RWPE1 (cell line): ENCODE data around the gene CHKA.

Experiments used
- CTCF ChIA-PET: fragments of 350-600 bp; sonication (Branson Sonifier 250); formaldehyde crosslinking; extraction: SDS; loops from one replicate; lab custom pipeline; 2021; lab: Yijun Ruan, JAX
- POLR2A ChIA-PET: fragments of 400-600 bp; formaldehyde crosslinking; extraction: SDS; loops from one replicate; lab custom pipeline; 2020; ENCODE audit warnings: antibody characterized with exemption; ENCODE audit not compliant: low non-redundant PET; lab: Yijun Ruan, JAX
- DNase-seq: peaks from one replicate; pipeline ENCODE4 v3.0.0; 2012; ENCODE audit warnings: low spot score
- H3K27ac ChIP-seq: fragments of 450-650 bp; 2 replicates; pipeline ENCODE4 v1.5.1; 2017
- TF ChIP-seq, protein P1 (sequence below): fragments of 450-650 bp; conservative IDR thresholded peaks from 2 replicates; pipeline ENCODE4 v1.5.1; 2017; ENCODE audit warnings: low read depth, mild to moderate bottlenecking

Gene CHKA

DNA sequence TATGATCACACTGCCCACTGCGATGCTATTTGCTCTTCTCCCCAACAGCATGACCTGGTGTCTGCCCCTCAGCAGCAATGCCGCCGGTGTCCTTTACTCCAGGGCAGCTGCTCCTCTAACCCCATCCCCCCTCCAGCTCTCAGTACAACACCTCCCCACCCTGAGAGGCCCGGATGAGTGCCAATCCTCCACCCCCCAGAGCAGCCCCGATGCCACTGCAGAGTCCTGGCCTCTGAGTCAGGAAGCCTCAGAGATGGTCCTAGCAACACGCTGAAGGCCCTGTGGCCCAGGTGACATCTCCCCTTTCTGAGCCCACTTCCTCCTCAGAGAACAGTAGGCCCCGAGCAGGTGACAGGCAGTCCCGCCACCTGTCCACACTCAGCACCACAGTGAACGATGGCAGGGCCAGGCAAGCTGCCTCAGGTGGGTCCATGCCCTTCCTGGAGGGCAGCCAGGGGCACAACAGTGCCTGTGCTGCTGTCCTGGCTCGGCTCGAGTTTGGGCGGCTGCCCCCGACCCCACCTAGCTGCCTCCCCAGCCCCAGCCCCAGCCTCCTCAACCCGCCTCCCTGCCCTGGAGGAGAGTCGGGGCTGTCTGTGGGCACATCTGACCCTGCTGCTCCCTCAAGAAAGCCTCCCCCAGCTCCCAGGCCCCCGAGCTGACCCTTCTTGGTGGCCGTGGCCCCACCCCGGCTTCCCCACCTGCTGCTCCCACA is 94.6 kb downstream of the CHKA start:
- no peak for DNase-seq
- peak overlapping the region; percentile 82 for H3K27ac ChIP-seq
- TF ChIP-seq, protein P1, sequence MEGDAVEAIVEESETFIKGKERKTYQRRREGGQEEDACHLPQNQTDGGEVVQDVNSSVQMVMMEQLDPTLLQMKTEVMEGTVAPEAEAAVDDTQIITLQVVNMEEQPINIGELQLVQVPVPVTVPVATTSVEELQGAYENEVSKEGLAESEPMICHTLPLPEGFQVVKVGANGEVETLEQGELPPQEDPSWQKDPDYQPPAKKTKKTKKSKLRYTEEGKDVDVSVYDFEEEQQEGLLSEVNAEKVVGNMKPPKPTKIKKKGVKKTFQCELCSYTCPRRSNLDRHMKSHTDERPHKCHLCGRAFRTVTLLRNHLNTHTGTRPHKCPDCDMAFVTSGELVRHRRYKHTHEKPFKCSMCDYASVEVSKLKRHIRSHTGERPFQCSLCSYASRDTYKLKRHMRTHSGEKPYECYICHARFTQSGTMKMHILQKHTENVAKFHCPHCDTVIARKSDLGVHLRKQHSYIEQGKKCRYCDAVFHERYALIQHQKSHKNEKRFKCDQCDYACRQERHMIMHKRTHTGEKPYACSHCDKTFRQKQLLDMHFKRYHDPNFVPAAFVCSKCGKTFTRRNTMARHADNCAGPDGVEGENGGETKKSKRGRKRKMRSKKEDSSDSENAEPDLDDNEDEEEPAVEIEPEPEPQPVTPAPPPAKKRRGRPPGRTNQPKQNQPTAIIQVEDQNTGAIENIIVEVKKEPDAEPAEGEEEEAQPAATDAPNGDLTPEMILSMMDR = no peak
- ChIA-PET CTCF (interaction anchor here (0.8 kb wide), 1 partner anchor 33 kb away, joined by 3 read pairs; no protein-coding TSS in a partner anchor), POLR2A (no interaction called here)

DNA sequence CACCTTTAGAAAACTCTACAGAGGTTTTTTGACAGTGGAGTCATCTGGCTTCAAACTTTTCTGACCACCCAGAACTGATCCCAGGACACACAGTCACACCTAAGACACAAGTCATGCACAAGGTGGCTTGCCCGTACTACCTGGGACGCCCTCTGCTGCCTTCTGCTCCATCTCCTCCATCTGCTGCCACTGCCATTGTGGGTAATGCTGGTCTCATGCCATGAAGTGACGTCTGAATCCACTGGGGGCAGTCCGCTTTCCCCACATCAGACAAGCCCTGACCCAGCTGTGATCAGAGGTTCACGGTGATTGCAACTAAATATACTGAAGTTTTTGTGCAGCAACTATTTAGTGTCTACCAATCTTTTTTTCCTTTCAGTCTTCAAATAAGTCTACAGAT is 96.1 kb downstream of the CHKA start:
- ChIA-PET CTCF (interaction anchor here (0.7 to 1.3 kb wide), 2 partner anchors 16 to 272 kb away, joined by 3 to 15 read pairs; no protein-coding TSS in a partner anchor), POLR2A (no interaction called here)
- no peak for DNase-seq
- peak overlapping the region; percentile 82 for H3K27ac ChIP-seq
- TF ChIP-seq, protein P1 = no peak

DNA sequence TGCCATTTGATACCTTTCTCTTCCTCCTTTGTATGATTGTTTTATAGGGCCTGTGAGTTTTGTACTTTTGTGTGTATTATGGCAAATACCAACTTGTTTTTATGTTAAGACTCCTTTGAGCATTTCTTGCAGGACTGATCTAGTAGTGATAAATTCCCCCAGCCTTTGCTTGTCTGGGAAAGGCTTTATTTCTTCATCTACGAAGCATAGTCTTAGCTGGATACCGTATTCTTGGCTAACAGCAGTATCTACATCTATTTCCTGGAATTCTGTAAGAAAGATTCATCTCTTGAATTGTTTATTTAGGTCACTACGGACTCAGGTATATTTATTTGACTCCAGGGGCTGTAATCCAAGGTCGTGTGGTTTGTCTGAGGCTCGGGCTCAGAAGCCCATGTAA is 96.7 kb downstream of the CHKA start:
- no peak for DNase-seq
- TF ChIP-seq, protein P1 = no peak
- ChIA-PET CTCF (interaction anchor here (1.3 kb wide), 1 partner anchor 15 kb away, joined by 15 read pairs; no protein-coding TSS in a partner anchor), POLR2A (no interaction called here)
- H3K27ac ChIP-seq = peak overlapping the region; percentile 82

DNA sequence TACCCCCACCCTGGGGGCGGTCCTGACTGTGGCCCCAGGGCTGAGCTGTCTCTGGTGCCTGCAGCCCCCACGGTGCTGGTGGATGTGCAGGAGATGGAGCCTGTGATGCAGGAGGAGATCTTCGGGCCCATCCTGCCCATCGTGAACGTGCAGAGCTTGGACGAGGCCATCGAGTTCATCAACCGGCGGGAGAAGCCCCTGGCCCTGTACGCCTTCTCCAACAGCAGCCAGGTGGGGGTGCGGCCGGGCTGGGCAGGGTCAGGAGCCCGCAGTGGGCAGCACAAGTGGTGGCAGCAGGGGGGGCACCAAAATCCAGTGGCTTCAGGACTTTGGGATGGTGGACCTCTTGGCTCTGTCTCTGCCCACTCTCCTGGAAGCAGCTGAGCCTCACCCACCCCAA is 98.7 kb downstream of the CHKA start:
- POLR2A ChIA-PET = no interaction called here
- DNase-seq = no peak
- H3K27ac ChIP-seq = peak overlapping the region; percentile 35
- TF ChIP-seq, protein P1 = no peak
- CTCF ChIA-PET = interaction anchor here (1.2 kb wide), 1 partner anchor 23 kb away, joined by 4 read pairs; no protein-coding TSS in a partner anchor

DNA sequence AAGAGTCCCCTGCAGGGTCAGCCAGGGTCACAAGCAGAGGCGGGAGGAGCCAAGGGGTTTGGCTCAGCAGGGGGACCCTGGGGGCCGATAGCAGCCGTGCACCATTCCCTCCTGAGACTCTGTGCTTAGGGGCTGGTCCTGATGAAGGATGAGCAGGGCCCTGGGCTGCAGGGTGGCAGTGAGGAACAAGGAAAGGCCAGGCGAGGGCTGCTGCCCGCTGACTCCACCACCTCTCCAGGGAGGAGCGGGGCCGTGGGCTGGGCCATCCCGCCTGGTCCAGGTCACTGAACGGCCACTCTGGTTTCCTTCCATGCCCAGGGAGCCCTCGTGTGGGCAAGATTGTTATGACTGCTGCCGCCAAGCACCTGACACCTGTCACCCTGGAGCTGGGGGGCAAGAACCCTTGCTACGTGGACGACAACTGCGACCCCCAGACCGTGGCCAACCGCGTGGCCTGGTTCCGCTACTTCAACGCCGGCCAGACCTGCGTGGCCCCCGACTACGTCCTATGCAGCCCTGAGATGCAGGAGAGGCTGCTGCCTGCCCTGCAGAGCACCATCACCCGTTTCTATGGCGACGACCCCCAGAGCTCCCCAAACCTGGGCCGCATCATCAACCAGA is 99.9 kb downstream of the CHKA start:
- peak overlapping the region; percentile 99 for H3K27ac ChIP-seq
- no peak for DNase-seq
- TF ChIP-seq, protein P1 = peak; percentile 32
- POLR2A ChIA-PET = no interaction called here
- CTCF ChIA-PET = interaction anchor here (0.6 to 1.4 kb wide), 6 partner anchors 8 to 195 kb away, joined by 3 to 5 read pairs (median 4); partner anchors contain the start of gene ALDH3B1

DNA sequence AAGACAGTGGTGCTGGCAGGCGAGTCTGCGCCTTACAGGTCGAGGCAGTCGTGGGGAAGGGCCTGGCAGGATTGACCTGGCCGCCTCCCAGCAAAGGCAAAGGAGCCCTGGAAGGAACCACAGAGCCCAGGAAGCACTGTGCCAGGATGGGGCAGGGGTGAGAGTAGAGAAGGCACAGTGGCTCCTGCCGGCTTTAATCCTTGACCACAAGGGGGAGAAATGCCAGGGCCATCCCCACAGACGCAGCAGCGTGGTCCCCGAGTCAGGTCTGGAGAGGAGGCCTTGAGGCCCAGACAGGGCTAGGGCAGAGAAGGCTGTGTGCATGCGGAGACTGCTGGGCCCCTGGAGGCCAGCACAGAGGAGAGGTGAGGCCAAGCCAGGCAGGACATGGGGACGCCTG is 100.6 kb downstream of the CHKA start:
- ChIA-PET CTCF (interaction anchor here (0.9 to 1.4 kb wide), 4 partner anchors 11 to 19 kb away, joined by 3 to 4 read pairs (median 3); partner anchors contain the start of genes ALDH3B1 and TCIRG1), POLR2A (no interaction called here)
- H3K27ac ChIP-seq = peak overlapping the region; percentile 99
- TF ChIP-seq, protein P1 = no peak; the same call in 1 of the 2 replicates
- DNase-seq = no peak
